ENCODE data around the gene LRRC41. TPM values are rescaled to one million over a fixed set of nuclear protein-coding genes. Genes with fewer than 3 reads are reported as not detected.
A peak's percentile ranks its signal among the peaks of the same experiment; 100 is the strongest.

The LRRC41 gene
- total and polyA plus RNA-seq, 2 of the 13 experiments (the other 11 are each of a cell fraction or from before 2014, with no cell fraction given), result 48.1 to 53.6 TPM

- H3K9me3 ChIP-seq (ENCODE audit: low read length), result no peaks in the 10 kb centered on the region
- BruUV-seq (replicated peaks), result no TSS peak
- no peak overlapping the region for H2AFZ ChIP-seq (ENCODE audit: low read length)
- peak overlapping the region in 1 of 3 experiments; percentile 4; a peak in 1 of 6 replicates for H3K4me3 ChIP-seq (replicated peaks in 1 of 3; ENCODE audit: insufficient read depth in 1 of 3, low read depth in 2 of 3, low read length in 3 of 3)
- peak; percentile 45 for DNase-seq (ENCODE audit: low spot score)
- intact Hi-C loops (cut with micrococcal nuclease; ENCODE audit: unreplicated experiment) (no loop called here), in situ Hi-C loops (cut with HindIII; ENCODE audit: extremely low pct_ligation_motif_present, low pct_unique_long_range_greater_than_20kb) (no loop called here)
- ATAC-seq, result peak; percentile 15; the same call in 1 of the 3 replicates
- no peaks in the 10 kb centered on the region; a peak in 1 of 5 replicates for H3K27me3 ChIP-seq (ENCODE audit: control insufficient read depth in 1 of 2, insufficient read depth in 2 of 2, low read length in 2 of 2)
- no peaks in the 10 kb centered on the region for H4K20me1 ChIP-seq (ENCODE audit: insufficient read depth, low read length)
- H3K27ac ChIP-seq (ENCODE audit: extremely low read length, insufficient read depth, low read length), result peak overlapping the region; percentile 50
- peak overlapping the region; percentile 31; the same call in 1 of the 2 replicates for H3K9ac ChIP-seq (ENCODE audit: insufficient read depth, low read depth, low read length)
- H3K4me2 ChIP-seq (ENCODE audit: low read depth, low read length), result peak overlapping the region; percentile 51
- H3K4me1 ChIP-seq (ENCODE audit: insufficient read depth, low read length), result peaks cover 57% of the 10 kb centered on the region
- peaks cover 17% of the 10 kb centered on the region for H3K79me2 ChIP-seq (ENCODE audit: insufficient read depth, low read length)
- peaks cover 6 to 36% of the 10 kb centered on the region in 2 experiments; a peak in 4 of 5 replicates for H3K36me3 ChIP-seq (replicated peaks in 1 of 2; ENCODE audit: control insufficient read depth in 1 of 2, insufficient read depth in 2 of 2, low read length in 2 of 2)
- POLR2A ChIA-PET, result interaction anchor here (2.3 kb wide), 1 partner anchor 42 kb away, joined by 6 read pairs; the partner anchor contains the start of genes LRRC41 and UQCRH
- CTCF ChIA-PET (ENCODE audit: low intra/inter-chr PET ratio, low total read pairs), result interaction anchor here (5.6 kb wide), 1 partner anchor 11 kb away, joined by 47 read pairs; no protein-coding TSS in a partner anchor
- FAIRE-seq, result peak; percentile 40
- TF ChIP-seq CTCF (CRISPR knock-in tag; IDR thresholded peaks at IDR 0.05) (no peak), ZNF20 (CRISPR knock-in tag; IDR thresholded peaks at IDR 0.05) (no peak), MLLT10 (CRISPR knock-in tag; IDR thresholded peaks at IDR 0.05) (no peak), ZSCAN9 (CRISPR knock-in tag; IDR thresholded peaks at IDR 0.05; ENCODE audit: borderline replicate concordance) (no peak), SAP130 (CRISPR knock-in tag; IDR thresholded peaks at IDR 0.05; ENCODE audit: low read depth) (peak; percentile 13; the same call in 1 of the 2 replicates), ADNP (CRISPR knock-in tag; IDR thresholded peaks at IDR 0.05) (no peak), KDM4B (CRISPR knock-in tag; IDR thresholded peaks at IDR 0.05) (no peak), THYN1 (CRISPR knock-in tag; IDR thresholded peaks at IDR 0.05; ENCODE audit: borderline replicate concordance, low read depth) (no peak), HNF4A (CRISPR knock-in tag; IDR thresholded peaks at IDR 0.05) (peak; percentile 67), ZBTB3 (CRISPR knock-in tag; IDR thresholded peaks at IDR 0.05; ENCODE audit: borderline replicate concordance, low read depth) (no peak)
- TF ChIP-seq, protein P1, sequence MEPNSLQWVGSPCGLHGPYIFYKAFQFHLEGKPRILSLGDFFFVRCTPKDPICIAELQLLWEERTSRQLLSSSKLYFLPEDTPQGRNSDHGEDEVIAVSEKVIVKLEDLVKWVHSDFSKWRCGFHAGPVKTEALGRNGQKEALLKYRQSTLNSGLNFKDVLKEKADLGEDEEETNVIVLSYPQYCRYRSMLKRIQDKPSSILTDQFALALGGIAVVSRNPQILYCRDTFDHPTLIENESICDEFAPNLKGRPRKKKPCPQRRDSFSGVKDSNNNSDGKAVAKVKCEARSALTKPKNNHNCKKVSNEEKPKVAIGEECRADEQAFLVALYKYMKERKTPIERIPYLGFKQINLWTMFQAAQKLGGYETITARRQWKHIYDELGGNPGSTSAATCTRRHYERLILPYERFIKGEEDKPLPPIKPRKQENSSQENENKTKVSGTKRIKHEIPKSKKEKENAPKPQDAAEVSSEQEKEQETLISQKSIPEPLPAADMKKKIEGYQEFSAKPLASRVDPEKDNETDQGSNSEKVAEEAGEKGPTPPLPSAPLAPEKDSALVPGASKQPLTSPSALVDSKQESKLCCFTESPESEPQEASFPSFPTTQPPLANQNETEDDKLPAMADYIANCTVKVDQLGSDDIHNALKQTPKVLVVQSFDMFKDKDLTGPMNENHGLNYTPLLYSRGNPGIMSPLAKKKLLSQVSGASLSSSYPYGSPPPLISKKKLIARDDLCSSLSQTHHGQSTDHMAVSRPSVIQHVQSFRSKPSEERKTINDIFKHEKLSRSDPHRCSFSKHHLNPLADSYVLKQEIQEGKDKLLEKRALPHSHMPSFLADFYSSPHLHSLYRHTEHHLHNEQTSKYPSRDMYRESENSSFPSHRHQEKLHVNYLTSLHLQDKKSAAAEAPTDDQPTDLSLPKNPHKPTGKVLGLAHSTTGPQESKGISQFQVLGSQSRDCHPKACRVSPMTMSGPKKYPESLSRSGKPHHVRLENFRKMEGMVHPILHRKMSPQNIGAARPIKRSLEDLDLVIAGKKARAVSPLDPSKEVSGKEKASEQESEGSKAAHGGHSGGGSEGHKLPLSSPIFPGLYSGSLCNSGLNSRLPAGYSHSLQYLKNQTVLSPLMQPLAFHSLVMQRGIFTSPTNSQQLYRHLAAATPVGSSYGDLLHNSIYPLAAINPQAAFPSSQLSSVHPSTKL (CRISPR knock-in tag; IDR thresholded peaks at IDR 0.05), result peak; percentile 34; the same call in 1 of the 2 replicates
- TF ChIP-seq, protein P2, sequence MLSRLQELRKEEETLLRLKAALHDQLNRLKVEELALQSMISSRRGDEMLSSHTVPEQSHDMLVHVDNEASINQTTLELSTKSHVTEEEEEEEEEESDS (CRISPR knock-in tag; IDR thresholded peaks at IDR 0.05; ENCODE audit: borderline replicate concordance), result no peak
- TF ChIP-seq, protein P3, sequence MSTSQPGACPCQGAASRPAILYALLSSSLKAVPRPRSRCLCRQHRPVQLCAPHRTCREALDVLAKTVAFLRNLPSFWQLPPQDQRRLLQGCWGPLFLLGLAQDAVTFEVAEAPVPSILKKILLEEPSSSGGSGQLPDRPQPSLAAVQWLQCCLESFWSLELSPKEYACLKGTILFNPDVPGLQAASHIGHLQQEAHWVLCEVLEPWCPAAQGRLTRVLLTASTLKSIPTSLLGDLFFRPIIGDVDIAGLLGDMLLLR (CRISPR knock-in tag; IDR thresholded peaks at IDR 0.05), result no peak
- TF ChIP-seq, protein P4, sequence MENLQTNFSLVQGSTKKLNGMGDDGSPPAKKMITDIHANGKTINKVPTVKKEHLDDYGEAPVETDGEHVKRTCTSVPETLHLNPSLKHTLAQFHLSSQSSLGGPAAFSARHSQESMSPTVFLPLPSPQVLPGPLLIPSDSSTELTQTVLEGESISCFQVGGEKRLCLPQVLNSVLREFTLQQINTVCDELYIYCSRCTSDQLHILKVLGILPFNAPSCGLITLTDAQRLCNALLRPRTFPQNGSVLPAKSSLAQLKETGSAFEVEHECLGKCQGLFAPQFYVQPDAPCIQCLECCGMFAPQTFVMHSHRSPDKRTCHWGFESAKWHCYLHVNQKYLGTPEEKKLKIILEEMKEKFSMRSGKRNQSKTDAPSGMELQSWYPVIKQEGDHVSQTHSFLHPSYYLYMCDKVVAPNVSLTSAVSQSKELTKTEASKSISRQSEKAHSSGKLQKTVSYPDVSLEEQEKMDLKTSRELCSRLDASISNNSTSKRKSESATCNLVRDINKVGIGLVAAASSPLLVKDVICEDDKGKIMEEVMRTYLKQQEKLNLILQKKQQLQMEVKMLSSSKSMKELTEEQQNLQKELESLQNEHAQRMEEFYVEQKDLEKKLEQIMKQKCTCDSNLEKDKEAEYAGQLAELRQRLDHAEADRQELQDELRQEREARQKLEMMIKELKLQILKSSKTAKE (CRISPR knock-in tag; IDR thresholded peaks at IDR 0.05; ENCODE audit: borderline replicate concordance), result no peak
These were observed 41.9 kb upstream of the LRRC41 start for GRCh38 chr1:46345281-46345680.
